Vagina (tissue), 2 donors: ENCODE data around the gene CSPG4.

Experiments used
- CTCF ChIP-seq, 3 experiments: fragments of 450-650 bp in 2 of 3; fragments of 200-600 bp in 1 of 3; sonication (generic) in 1 of 3; IDR thresholded peaks; one replicate each; pipeline ENCODE4 v1.5.1; 2017 to 2019; ENCODE audit warnings: antibody characterized with exemption in 3 of 3, mild to moderate bottlenecking in 2 of 3, moderate library complexity in 2 of 3
- POLR2A ChIP-seq, 2 donors: fragments of 450-650 bp; IDR thresholded peaks; one replicate each; pipeline ENCODE4 v1.6.1; 2017; ENCODE audit warnings: antibody characterized with exemption in 2 of 2, mild to moderate bottlenecking in 2 of 2, moderate library complexity in 2 of 2
- POLR2AphosphoS5 ChIP-seq, 2 donors: sonication (generic); formaldehyde crosslinking; IDR thresholded peaks; one replicate each; pipeline ENCODE4 v1.9.0; 2017; ENCODE audit warnings: antibody characterized with exemption in 2 of 2, mild to moderate bottlenecking in 2 of 2, low read depth in 1 of 2; ENCODE audit not compliant: insufficient read depth in 1 of 2

DNA sequence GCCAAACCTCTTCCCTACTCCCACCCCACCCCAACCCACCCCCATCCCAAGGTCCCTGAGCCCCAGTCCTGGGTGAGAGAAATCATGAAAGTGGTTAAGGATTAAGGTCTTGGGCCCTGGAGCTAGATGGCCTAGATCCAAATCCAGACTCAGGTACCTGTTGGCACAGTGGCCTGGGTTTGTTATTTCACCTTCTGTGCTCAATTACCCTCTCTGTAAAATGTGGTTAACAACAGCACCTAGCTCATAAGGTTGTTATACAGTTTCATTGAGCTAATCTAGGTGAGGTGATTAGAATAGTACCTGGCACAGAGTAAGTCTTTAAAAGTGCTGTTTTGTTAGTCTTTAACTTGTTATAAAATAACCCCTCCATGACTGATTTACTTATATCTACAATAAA, 80.7 kb downstream of the CSPG4 start:
- no peak for TF ChIP-seq CTCF (IDR thresholded peaks at IDR 0.05)
- TF ChIP-seq POLR2AphosphoS5 (IDR thresholded peaks at IDR 0.05; ENCODE audit: insufficient read depth in 1 of 2, low read depth in 1 of 2), result no peak
- TF ChIP-seq POLR2A (IDR thresholded peaks at IDR 0.05), result no peak
